H1 (cell line): Measurements from ENCODE around the gene PXDN. TPM values are rescaled to one million over a fixed set of nuclear protein-coding genes. Genes with fewer than 3 reads are reported as not detected.
"Not testable (repeated sequence)": the region's sequence is repeated elsewhere in the genome, so short reads cannot be mapped to it uniquely, and the experiment has no call there.

Experiments
- CTCF ChIA-PET: fragments of 300-600 bp; sonication (Branson Sonifier 250); formaldehyde crosslinking; loops from one replicate; lab custom pipeline; 2021; ENCODE audit not compliant: partially characterized antibody; lab: Charles Lee
- POLR2A ChIA-PET: fragments of 300-600 bp; sonication (Branson Sonifier 250); formaldehyde crosslinking; loops from one replicate; lab custom pipeline; 2021; ENCODE audit warnings: inconsistent platforms; ENCODE audit not compliant: partially characterized antibody; lab: Charles Lee
- DNase-seq, 2 experiments: peaks; one replicate each; pipeline versions ENCODE4 v3.0.0 to v3.0.0-alpha.2; 2010 to 2022; ENCODE audit warnings: low spot score in 2 of 2, low read depth in 1 of 2, mixed read lengths in 1 of 2
- FAIRE-seq: peaks from 2 replicates; lab custom pipeline; 2011; peaks lifted over from hg19 to GRCh38; lab: Jason Lieb, UNC
- H2AFZ ChIP-seq: 2 replicates; pipeline ENCODE4 v1.8.1; 2012; ENCODE audit warnings: low read length, inconsistent platforms
- H2AK5ac ChIP-seq: 2 replicates; pipeline ENCODE4 v1.6.1; 2013; ENCODE audit warnings: low read depth, low read length
- H2BK120ac ChIP-seq: replicated peaks from 2 replicates; pipeline ENCODE3; 2013; ENCODE audit warnings: low read depth, low read length, inconsistent platforms
- H2BK12ac ChIP-seq: 2 replicates; pipeline ENCODE4 v1.6.1; 2013; ENCODE audit warnings: low read depth, low read length
- H2BK15ac ChIP-seq: 2 replicates; pipeline ENCODE4 v1.6.1; 2013; ENCODE audit warnings: low read length
- H2BK20ac ChIP-seq: 2 replicates; pipeline ENCODE4 v1.6.1; 2013; ENCODE audit warnings: low read length
- H2BK5ac ChIP-seq: 2 replicates; pipeline ENCODE4 v1.6.1; 2013; ENCODE audit warnings: low read depth, low read length
- H3K14ac ChIP-seq: 2 replicates; pipeline ENCODE4 v1.6.1; 2013; ENCODE audit warnings: inconsistent platforms; ENCODE audit not compliant: insufficient read length
- H3K18ac ChIP-seq: 2 replicates; pipeline ENCODE4 v1.6.1; 2013; ENCODE audit warnings: low read length; ENCODE audit errors: extremely low read depth
- H3K23ac ChIP-seq: 2 replicates; pipeline ENCODE4 v1.6.1; 2013; ENCODE audit warnings: inconsistent platforms; ENCODE audit not compliant: insufficient read length
- H3K23me2 ChIP-seq: 2 replicates; pipeline ENCODE4 v1.6.1; 2013; ENCODE audit warnings: low read depth, low read length
- H3K27ac ChIP-seq: 2 replicates; pipeline ENCODE4 v1.6.1; 2011; ENCODE audit warnings: low read depth, low read length, inconsistent platforms
- H3K27me3 ChIP-seq, 4 experiments: replicated peaks in 1 of 4; 1 replicate in 1 of 4; 2 replicates in 3 of 4; pipeline versions ENCODE4 v1.6.1 to v1.8.1; 2011 to 2013; ENCODE audit warnings: low read length in 3 of 4, mild to moderate bottlenecking in 3 of 4, inconsistent platforms in 2 of 4, mixed read lengths in 2 of 4, moderate library complexity in 1 of 4; ENCODE audit not compliant: control insufficient read depth in 3 of 4, insufficient read depth in 3 of 4; ENCODE audit errors: extremely low read depth in 1 of 4
- H3K36me3 ChIP-seq, 4 experiments: 2 replicates each; pipeline versions ENCODE4 v1.6.1 to v1.8.1; 2011 to 2013; ENCODE audit warnings: mild to moderate bottlenecking in 4 of 4, low read length in 3 of 4, moderate library complexity in 2 of 4, control low read depth in 1 of 4, inconsistent platforms in 1 of 4; ENCODE audit not compliant: insufficient read depth in 4 of 4, control insufficient read depth in 2 of 4
- H3K4ac ChIP-seq: replicated peaks from 2 replicates; pipeline ENCODE3; 2013; ENCODE audit warnings: low read length, low read depth, mixed read lengths, inconsistent platforms; ENCODE audit not compliant: insufficient read length
- H3K4me1 ChIP-seq, 4 experiments: replicated peaks in 1 of 4; 1 replicate in 1 of 4; 2 replicates in 3 of 4; pipeline versions ENCODE4 v1.6.1 to v1.8.1; 2011 to 2013; ENCODE audit warnings: low read length in 3 of 4, inconsistent platforms in 2 of 4, mixed read lengths in 1 of 4; ENCODE audit not compliant: insufficient read depth in 4 of 4, control insufficient read depth in 3 of 4
- H3K4me2 ChIP-seq, 2 experiments: 2 replicates each; pipeline versions ENCODE4 v1.6.1 to v1.8.1; 2011 to 2013; ENCODE audit warnings: low read depth in 2 of 2, low read length in 2 of 2, control low read depth in 1 of 2, inconsistent platforms in 1 of 2, mild to moderate bottlenecking in 1 of 2; ENCODE audit not compliant: insufficient read depth in 1 of 2
- H3K4me3 ChIP-seq, 4 experiments: fragments of 200-600, 300-600 bp in 1 of 4; sonication (generic), shearing (Covaris generic), sonication (Bioruptor Twin) in 1 of 4; 2 replicates each; pipeline versions ENCODE4 v1.5.1 to v1.8.1; 2011 to 2016; ENCODE audit warnings: low read length in 4 of 4, low read depth in 3 of 4, control low read depth in 2 of 4, inconsistent platforms in 2 of 4, mild to moderate bottlenecking in 2 of 4, mixed read lengths in 1 of 4, moderate library complexity in 1 of 4; ENCODE audit not compliant: insufficient read depth in 2 of 4; ENCODE audit errors: extremely low read depth in 1 of 4
- H3K56ac ChIP-seq: replicated peaks from 2 replicates; pipeline ENCODE3; 2013; ENCODE audit warnings: low read depth, mild to moderate bottlenecking, mixed read lengths, low read length, inconsistent platforms; ENCODE audit not compliant: insufficient read length
- H3K79me1 ChIP-seq: 2 replicates; pipeline ENCODE4 v1.6.1; 2013; ENCODE audit warnings: low read depth, low read length, control low read depth
- H3K79me2 ChIP-seq, 2 experiments: 2 replicates each; pipeline versions ENCODE4 v1.6.1 to v1.8.1; 2012 to 2013; ENCODE audit warnings: low read length in 2 of 2, mild to moderate bottlenecking in 2 of 2, inconsistent platforms in 1 of 2; ENCODE audit not compliant: insufficient read depth in 2 of 2, control insufficient read depth in 1 of 2
- H3K9ac ChIP-seq, 4 experiments: replicated peaks in 1 of 4; 1 replicate in 1 of 4; 2 replicates in 3 of 4; pipeline versions ENCODE4 v1.6.1 to v1.8.1; 2011 to 2013; ENCODE audit warnings: low read depth in 3 of 4, low read length in 3 of 4, control low read depth in 2 of 4, mild to moderate bottlenecking in 2 of 4, moderate library complexity in 2 of 4, inconsistent platforms in 1 of 4; ENCODE audit errors: extremely low read depth in 1 of 4
- H3K9me3 ChIP-seq, 2 experiments: 2 replicates each; pipeline versions ENCODE4 v1.6.1 to v1.8.1; 2012 to 2013; ENCODE audit warnings: mild to moderate bottlenecking in 2 of 2, moderate library complexity in 2 of 2, control low read depth in 1 of 2, inconsistent platforms in 1 of 2, low read depth in 1 of 2, low read length in 1 of 2, mixed read lengths in 1 of 2; ENCODE audit not compliant: insufficient read depth in 2 of 2
- H4K20me1 ChIP-seq, 2 experiments: replicated peaks in 1 of 2; 2 replicates each; pipeline versions ENCODE3 to v1.8.1; 2011 to 2013; ENCODE audit warnings: inconsistent platforms in 2 of 2, low read length in 2 of 2, mild to moderate bottlenecking in 1 of 2; ENCODE audit not compliant: insufficient read depth in 2 of 2, control insufficient read depth in 1 of 2
- H4K5ac ChIP-seq: 2 replicates; pipeline ENCODE4 v1.6.1; 2013; ENCODE audit warnings: low read length, low read depth, mixed read lengths, inconsistent platforms; ENCODE audit not compliant: insufficient read length
- H4K8ac ChIP-seq: 2 replicates; pipeline ENCODE4 v1.8.0; 2013; ENCODE audit warnings: mild to moderate bottlenecking, moderate library complexity, low read length, inconsistent platforms; ENCODE audit not compliant: insufficient read depth; ENCODE audit errors: extremely low read depth
- H4K91ac ChIP-seq: replicated peaks from 2 replicates; pipeline ENCODE3; 2013; ENCODE audit warnings: low read length, mixed read lengths, inconsistent platforms; ENCODE audit not compliant: insufficient read length
- WGBS, 2 experiments: shearing (Covaris generic) in 1 of 2; methylation state at CpG; one replicate each; pipeline versions ENCODE4 v1.1.6 to v1.1.7; 2013 to 2015; ENCODE audit warnings: low lambda C conversion rate in 2 of 2, mixed read lengths in 2 of 2, inconsistent platforms in 1 of 2, low coverage in 1 of 2, missing lambda C conversion rate in 1 of 2; ENCODE audit not compliant: insufficient replicate concordance in 2 of 2, insufficient coverage in 1 of 2, insufficient read length in 1 of 2; ENCODE audit errors: extremely low coverage in 1 of 2, missing lambda C conversion rate in 1 of 2; 5-methylcytosine and 5-hydroxymethylcytosine counted together
- polyA plus RNA-seq, 7 experiments: library from polyadenylated mRNA; depleted of rRNA in 3 of 7; stranded (reverse) in 5 of 7; unstranded in 2 of 7; fragments of >200 nt in 5 of 7; fragments of 200-250 nt in 2 of 7; gene quantifications; 1 replicate in 5 of 7; 2 replicates in 1 of 7; 4 replicates in 1 of 7; pipeline versions ENCODE4 v1.2.1 to v1.2.3, GENCODE V29; 2011 to 2013; ENCODE audit warnings: missing spikeins in 2 of 7, mixed read lengths in 2 of 7
- total RNA-seq: library from RNA; stranded (reverse); fragmentation: NEBNext Ultra II Directional; extraction: Animal tissue kit (Norgen Biotek cat#: 25700); gene quantifications from 2 replicates; pipeline ENCODE4 v1.2.1, GENCODE V29; 2021

Gene PXDN
- total and polyA plus RNA-seq, 2 of the 8 experiments (the other 6 are each of a cell fraction or from before 2014, with no cell fraction given) = 104 to 141 TPM

GRCh38 chr2:1679488-1680039 lies 64.8 kb downstream of the PXDN start:
- H2BK120ac ChIP-seq, H2AFZ ChIP-seq, H3K9me3 ChIP-seq, H3K4me3 ChIP-seq, H3K79me1 ChIP-seq, H2BK15ac ChIP-seq, H3K4me2 ChIP-seq, H3K4me1 ChIP-seq, H3K14ac ChIP-seq, H2AK5ac ChIP-seq, H2BK12ac ChIP-seq, H3K23ac ChIP-seq, H2BK5ac ChIP-seq, POLR2A ChIA-PET, H4K5ac ChIP-seq, H3K4ac ChIP-seq, H3K9ac ChIP-seq, H4K91ac ChIP-seq, H3K79me2 ChIP-seq, H3K18ac ChIP-seq, FAIRE-seq, H3K27me3 ChIP-seq, H4K8ac ChIP-seq, DNase-seq, H3K27ac ChIP-seq, H2BK20ac ChIP-seq: not testable (repeated sequence)
- Histone ChIP-seq H3K36me3 (peaks cover 21 to 58% (median 38%) of the 10 kb centered on the region in 4 experiments; a peak in 7 of 8 replicates), H3K23me2 (peaks cover 12% of the 10 kb centered on the region; the same call in 1 of the 2 replicates), H4K20me1 (peaks cover 2 to 24% of the 10 kb centered on the region in 2 experiments), H3K56ac (peak overlapping the region; percentile 98)
- 83 to 100% methylated on average over 3 to 11 of the region's 11 CpGs for WGBS, 2 experiments
- CTCF ChIA-PET = interaction anchor here (1.0 to 1.5 kb wide), 2 partner anchors 52 to 71 kb away, joined by 4 to 5 read pairs; no protein-coding TSS in a partner anchor
